ENCODE data around the gene ADGRG3. TPM values are rescaled to one million over a fixed set of nuclear protein-coding genes. Genes with fewer than 3 reads are reported as not detected.

Gene ADGRG3
- total and polyA plus RNA-seq, 9 of the 15 experiments (the other 6 are each of a cell fraction or from before 2014, with no cell fraction given): 0.09 to 0.52 (median 0.14) TPM; not detected in 3

- TF ChIP-seq ZFP91 (CRISPR knock-in tag; IDR thresholded peaks at IDR 0.05) (no peak), CGGBP1 (CRISPR knock-in tag; IDR thresholded peaks at IDR 0.05) (peak; percentile 70; the same call in 1 of the 2 replicates), HLTF (IDR thresholded peaks at IDR 0.05) (0 out of 2 replicates have a peak, but pooled peaks have one; percentile 43), ZNF609 (CRISPR knock-in tag; IDR thresholded peaks at IDR 0.05; ENCODE audit: borderline replicate concordance) (no peak), KLF6 (CRISPR knock-in tag; IDR thresholded peaks at IDR 0.05; ENCODE audit: borderline replicate concordance) (no peak), POLR2AphosphoS2 (IDR thresholded peaks at IDR 0.05; ENCODE audit: low read length) (no peak), RFX5 (IDR thresholded peaks at IDR 0.05; ENCODE audit: low read depth, low read length) (no peak), RAD21 (CRISPR knock-in tag; conservative IDR thresholded peaks at IDR 0.05 in 1 of 2, IDR thresholded peaks at IDR 0.05 in 1 of 2) (0 out of 4 replicates have a peak, but pooled peaks of 1 of the 2 experiments have one; percentile 6), CBX5 (IDR thresholded peaks at IDR 0.05; ENCODE audit: borderline replicate concordance, low read depth) (no peak), GTF2E2 (tag; IDR thresholded peaks at IDR 0.05) (peak; percentile 72; the same call in 1 of the 2 replicates), ZFP1 (CRISPR knock-in tag; IDR thresholded peaks at IDR 0.05) (no peak), ZNF134 (CRISPR knock-in tag; conservative IDR thresholded peaks at IDR 0.05) (no peak), CHD4 (IDR thresholded peaks at IDR 0.05; ENCODE audit: insufficient read depth, insufficient replicate concordance, low read depth, low read length, poor library complexity, severe bottlenecking) (no peak), ZSCAN32 (CRISPR knock-in tag; IDR thresholded peaks at IDR 0.05) (no peak), NR2C2 (CRISPR knock-in tag; IDR thresholded peaks at IDR 0.05) (no peak), NR2C2 (tag; IDR thresholded peaks at IDR 0.05) (no peak), POLR3A (IDR thresholded peaks at IDR 0.05; ENCODE audit: borderline replicate concordance, extremely low read depth, insufficient read depth, insufficient read length) (no peak), IRF1 (CRISPR knock-in tag; IDR thresholded peaks at IDR 0.05; ENCODE audit: borderline replicate concordance) (no peak), NFXL1 (CRISPR knock-in tag; IDR thresholded peaks at IDR 0.05) (no peak)
Observed at GRCh38 chr16:57682809-57683635, 14.9 kb downstream of the ADGRG3 start (continued).
